Prostate gland (tissue), 1 donor: ENCODE data around the gene HYLS1.

ENCODE experiments used
- POLR2A ChIP-seq: fragments of 450-650 bp; IDR thresholded peaks from one replicate; pipeline ENCODE4 v1.6.1; 2016; ENCODE audit warnings: antibody characterized with exemption, mild to moderate bottlenecking
- POLR2AphosphoS5 ChIP-seq: sonication (generic); formaldehyde crosslinking; IDR thresholded peaks from one replicate; pipeline ENCODE4 v1.6.1; 2017; ENCODE audit warnings: antibody characterized with exemption

DNA sequence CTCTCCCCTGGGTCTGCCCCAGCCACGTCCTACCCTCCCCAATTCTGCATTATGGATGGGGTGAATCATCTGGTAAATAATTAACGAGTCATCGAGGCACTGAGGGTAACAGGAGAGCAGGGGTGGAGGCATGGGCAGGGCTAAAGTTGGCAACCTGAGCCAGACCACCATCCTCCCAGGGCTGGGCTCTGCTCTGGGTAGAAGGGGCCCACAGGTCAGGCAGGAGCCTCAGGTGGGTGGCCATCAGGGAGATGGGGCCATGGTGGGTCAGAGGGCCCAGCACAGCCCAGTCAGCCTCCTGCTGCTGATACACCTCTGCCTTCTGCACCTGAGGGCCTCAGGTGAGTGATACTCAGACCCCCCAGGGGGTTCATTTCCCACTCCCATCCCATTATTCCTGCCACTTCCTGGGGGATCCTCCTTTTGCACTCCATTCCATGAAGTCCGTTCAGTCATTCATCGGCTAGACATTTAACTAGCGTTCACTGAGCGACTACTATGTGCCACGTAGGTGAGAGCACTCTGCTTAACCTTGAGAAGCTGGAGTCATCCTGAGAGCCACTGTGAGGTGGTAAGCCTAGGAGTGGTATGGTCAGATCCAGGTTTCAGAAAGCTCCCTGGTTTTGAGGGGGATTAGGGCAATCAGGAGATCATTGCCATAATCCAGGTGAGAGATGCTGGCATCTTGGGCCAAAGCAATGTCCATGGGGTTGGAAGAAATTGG lies 58.5 kb downstream of the HYLS1 start, which contains the start of gene VSIG10L2:
- no peak for TF ChIP-seq POLR2A
- TF ChIP-seq POLR2AphosphoS5 = no peak
